DND-41 (cell line): Measurements from ENCODE around the gene CCNG2.

Experiments used
- EZH2 ChIP-seq: IDR thresholded peaks from 3 replicates; pipeline ENCODE4 v1.6.1; 2012; ENCODE audit warnings: borderline replicate concordance, low read depth, mild to moderate bottlenecking, moderate library complexity, low read length, inconsistent platforms; ENCODE audit not compliant: severe bottlenecking
- TF ChIP-seq, protein P1 (sequence below): IDR thresholded peaks from 2 replicates; pipeline ENCODE4 v1.5.1; 2012; ENCODE audit warnings: borderline replicate concordance, low read length, moderate library complexity, mild to moderate bottlenecking; ENCODE audit not compliant: poor library complexity, severe bottlenecking; ENCODE audit errors: extremely low read depth

DNA sequence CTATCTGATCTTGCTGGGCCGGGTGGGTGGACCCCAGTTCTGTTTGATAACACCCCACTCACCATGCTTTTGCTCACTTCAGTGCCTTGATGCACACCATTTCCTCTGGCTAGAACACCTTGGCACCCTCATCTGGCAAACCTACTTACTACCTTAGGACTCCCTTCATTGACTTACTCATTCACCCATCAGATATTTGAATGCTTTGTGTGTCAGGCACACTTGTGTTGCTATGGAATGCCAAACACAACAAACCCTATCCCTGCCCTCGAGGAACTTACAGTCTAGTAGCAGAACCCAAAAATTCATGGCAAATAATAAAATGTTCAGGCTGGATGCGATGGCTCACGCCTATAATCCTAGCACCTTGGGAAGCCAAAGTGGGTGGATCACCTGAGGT, 13.9 kb downstream of the CCNG2 start:
- TF ChIP-seq, protein P1, sequence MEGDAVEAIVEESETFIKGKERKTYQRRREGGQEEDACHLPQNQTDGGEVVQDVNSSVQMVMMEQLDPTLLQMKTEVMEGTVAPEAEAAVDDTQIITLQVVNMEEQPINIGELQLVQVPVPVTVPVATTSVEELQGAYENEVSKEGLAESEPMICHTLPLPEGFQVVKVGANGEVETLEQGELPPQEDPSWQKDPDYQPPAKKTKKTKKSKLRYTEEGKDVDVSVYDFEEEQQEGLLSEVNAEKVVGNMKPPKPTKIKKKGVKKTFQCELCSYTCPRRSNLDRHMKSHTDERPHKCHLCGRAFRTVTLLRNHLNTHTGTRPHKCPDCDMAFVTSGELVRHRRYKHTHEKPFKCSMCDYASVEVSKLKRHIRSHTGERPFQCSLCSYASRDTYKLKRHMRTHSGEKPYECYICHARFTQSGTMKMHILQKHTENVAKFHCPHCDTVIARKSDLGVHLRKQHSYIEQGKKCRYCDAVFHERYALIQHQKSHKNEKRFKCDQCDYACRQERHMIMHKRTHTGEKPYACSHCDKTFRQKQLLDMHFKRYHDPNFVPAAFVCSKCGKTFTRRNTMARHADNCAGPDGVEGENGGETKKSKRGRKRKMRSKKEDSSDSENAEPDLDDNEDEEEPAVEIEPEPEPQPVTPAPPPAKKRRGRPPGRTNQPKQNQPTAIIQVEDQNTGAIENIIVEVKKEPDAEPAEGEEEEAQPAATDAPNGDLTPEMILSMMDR = no peak
- no peak for TF ChIP-seq EZH2
